ENCODE measurements around the gene SLC26A2. TPM values are rescaled to one million over a fixed set of nuclear protein-coding genes. Genes with fewer than 3 reads are reported as not detected.

Gene SLC26A2
- total and polyA plus RNA-seq, 2 experiments from 2014 or later: 45.7 to 160 TPM

- Histone ChIP-seq H4K20me1 (ENCODE audit: insufficient read depth, poor library complexity, severe bottlenecking) (peaks cover 23% of the 10 kb centered on the region), H3K27me3 (no peaks in the 10 kb centered on the region), H3K9me3 (ENCODE audit: low read depth) (no peaks in the 10 kb centered on the region), H3K4me1 (ENCODE audit: insufficient read depth) (peaks cover 17% of the 10 kb centered on the region), H3K79me2 (peaks cover 72% of the 10 kb centered on the region), H3K27ac (peak overlapping the region; percentile 93), H3K36me3 (replicated peaks; ENCODE audit: insufficient read depth, low read depth) (no peaks in the 10 kb centered on the region), H2AFZ (no peak overlapping the region), H3K4me2 (peak overlapping the region; percentile 97), H3K4me3 (peak overlapping the region; percentile 77), H3K9me2 (replicated peaks; ENCODE audit: insufficient read depth) (no peaks in the 10 kb centered on the region)
- DNase-seq (ENCODE audit: low spot score): peak; percentile 76
- WGBS (ENCODE audit: low lambda C conversion rate, missing lambda C conversion rate): 19% methylated on average over 8 of the region's 8 CpGs
- TF ChIP-seq EZH2 (IDR thresholded peaks at IDR 0.05; ENCODE audit: borderline replicate concordance): no peak
- peak; percentile 39 for TF ChIP-seq CTCF (IDR thresholded peaks at IDR 0.05; ENCODE audit: poor library complexity)
- no peak for TF ChIP-seq EZH2phosphoT487 (IDR thresholded peaks at IDR 0.05; ENCODE audit: low read depth, severe bottlenecking, unreplicated experiment)
Measured at GRCh38 chr5:150001660-150002486, 41.3 kb downstream of the SLC26A2 start.

- peaks cover 23% of the 10 kb centered on the region for H4K20me1 ChIP-seq (ENCODE audit: insufficient read depth, poor library complexity, severe bottlenecking)
- no peak overlapping the region for H3K27ac ChIP-seq
- WGBS (ENCODE audit: low lambda C conversion rate, missing lambda C conversion rate): 79% methylated on average over 4 of the region's 4 CpGs
- TF ChIP-seq CTCF (IDR thresholded peaks at IDR 0.05; ENCODE audit: poor library complexity): no peak
- no peak for TF ChIP-seq EZH2 (IDR thresholded peaks at IDR 0.05; ENCODE audit: borderline replicate concordance)
- TF ChIP-seq EZH2phosphoT487 (IDR thresholded peaks at IDR 0.05; ENCODE audit: low read depth, severe bottlenecking, unreplicated experiment): no peak
- no peak overlapping the region for H3K4me2 ChIP-seq
- no peaks in the 10 kb centered on the region for H3K27me3 ChIP-seq
- peaks cover 14% of the 10 kb centered on the region for H3K4me1 ChIP-seq (ENCODE audit: insufficient read depth)
- DNase-seq (ENCODE audit: low spot score): no peak
- H3K79me2 ChIP-seq: peaks cover 81% of the 10 kb centered on the region
- no peaks in the 10 kb centered on the region for H3K9me3 ChIP-seq (ENCODE audit: low read depth)
- H3K36me3 ChIP-seq (replicated peaks; ENCODE audit: insufficient read depth, low read depth): peaks cover 4% of the 10 kb centered on the region
- no peaks in the 10 kb centered on the region for H3K9me2 ChIP-seq (replicated peaks; ENCODE audit: insufficient read depth)
- no peak overlapping the region for H2AFZ ChIP-seq
- no peak overlapping the region for H3K4me3 ChIP-seq
Measured at GRCh38 chr5:150006318-150006717, 45.8 kb downstream of the SLC26A2 start.

GRCh38 chr5:150007050-150007449 is 46.5 kb downstream of the SLC26A2 start:
- H3K36me3 ChIP-seq (replicated peaks; ENCODE audit: insufficient read depth, low read depth): peaks cover 4% of the 10 kb centered on the region
- peaks cover 21% of the 10 kb centered on the region for H4K20me1 ChIP-seq (ENCODE audit: insufficient read depth, poor library complexity, severe bottlenecking)
- TF ChIP-seq EZH2phosphoT487 (IDR thresholded peaks at IDR 0.05; ENCODE audit: low read depth, severe bottlenecking, unreplicated experiment) (no peak), CTCF (IDR thresholded peaks at IDR 0.05; ENCODE audit: poor library complexity) (no peak), EZH2 (IDR thresholded peaks at IDR 0.05; ENCODE audit: borderline replicate concordance) (no peak)
- no peak overlapping the region for H3K27ac ChIP-seq
- no peak overlapping the region for H3K4me3 ChIP-seq
- H3K79me2 ChIP-seq: peaks cover 75% of the 10 kb centered on the region
- peaks cover 12% of the 10 kb centered on the region for H3K4me1 ChIP-seq (ENCODE audit: insufficient read depth)
- H3K9me3 ChIP-seq (ENCODE audit: low read depth): no peaks in the 10 kb centered on the region
- H3K27me3 ChIP-seq: no peaks in the 10 kb centered on the region
- no peak overlapping the region for H3K4me2 ChIP-seq
- no peak for DNase-seq (ENCODE audit: low spot score)
- no peak overlapping the region for H2AFZ ChIP-seq
- no peaks in the 10 kb centered on the region for H3K9me2 ChIP-seq (replicated peaks; ENCODE audit: insufficient read depth)
